Smooth muscle cell (in vitro differentiated cells): ENCODE measurements around the gene KRTAP17-1. TPM values are rescaled to one million over a fixed set of nuclear protein-coding genes. Genes with fewer than 3 reads are reported as not detected.

Experiments used
- DNase-seq: peaks from one replicate; lab custom pipeline; 2025; ENCODE audit not compliant: unreplicated experiment; lab: John Stamatoyannopoulos, UW
- H2AFZ ChIP-seq: fragments of 200-600 bp; sonication (generic); 2 replicates; pipeline ENCODE4 v1.6.0; 2016; ENCODE audit warnings: antibody characterized with exemption, low read depth, mild to moderate bottlenecking
- H3F3A ChIP-seq: fragments of 200-600 bp; sonication (generic); 2 replicates; pipeline ENCODE4 v1.6.0; 2017; ENCODE audit warnings: antibody characterized with exemption, low read depth
- H3K27ac ChIP-seq: fragments of 200-600 bp; sonication (generic); 2 replicates; pipeline ENCODE4 v1.5.1; 2016; ENCODE audit warnings: low read depth, mild to moderate bottlenecking
- H3K27me3 ChIP-seq: fragments of 200-600 bp; sonication (generic); 2 replicates; pipeline ENCODE4 v1.6.1; 2016; ENCODE audit warnings: low read depth, mild to moderate bottlenecking
- H3K36me3 ChIP-seq: fragments of 200-600 bp; sonication (generic); 2 replicates; pipeline ENCODE4 v1.5.1; 2016; ENCODE audit warnings: low read depth
- H3K4me1 ChIP-seq: fragments of 200-600 bp; sonication (generic); 2 replicates; pipeline ENCODE4 v1.5.1; 2016; ENCODE audit warnings: low read depth
- H3K4me2 ChIP-seq: fragments of 200-600 bp; sonication (generic); 2 replicates; pipeline ENCODE4 v1.6.0; 2016; ENCODE audit warnings: mild to moderate bottlenecking
- H3K4me3 ChIP-seq: fragments of 200-600 bp; sonication (generic); 2 replicates; pipeline ENCODE4 v1.5.1; 2016; ENCODE audit warnings: mild to moderate bottlenecking
- H3K79me2 ChIP-seq: fragments of 200-600 bp; sonication (generic); 2 replicates; pipeline ENCODE4 v1.6.0; 2016; ENCODE audit warnings: low read depth, mild to moderate bottlenecking
- H3K9ac ChIP-seq: fragments of 200-600 bp; sonication (generic); 2 replicates; pipeline ENCODE4 v1.6.0; 2016; ENCODE audit warnings: low read depth
- H3K9me3 ChIP-seq: fragments of 200-600 bp; sonication (generic); replicated peaks from 2 replicates; pipeline ENCODE4 v1.5.1; 2016; ENCODE audit warnings: low read depth
- H4K20me1 ChIP-seq: fragments of 200-600 bp; sonication (generic); 2 replicates; pipeline ENCODE4 v1.6.0; 2016; ENCODE audit warnings: low read depth
- WGBS: methylation state at CpG from one replicate; pipeline ENCODE4 v1.1.7; 2016; ENCODE audit warnings: low lambda C conversion rate; 5-methylcytosine and 5-hydroxymethylcytosine counted together
- polyA plus RNA-seq: library from polyadenylated mRNA; unstranded; fragments of >200 nt; fragmentation: Nextera tagmentation; extraction: Ambion mirVana; gene quantifications from 2 replicates; pipeline ENCODE4 v1.2.1, GENCODE V29; 2016
- total RNA-seq: library from RNA; depleted of rRNA; stranded (reverse); fragments of >200 nt; gene quantifications from 2 replicates; pipeline ENCODE4 v1.2.3, GENCODE V29; 2014
- TF ChIP-seq, protein P1 (sequence below): fragments of 200-600 bp; sonication (generic); IDR thresholded peaks from 2 replicates; pipeline ENCODE4 v1.5.1; 2017; ENCODE audit warnings: borderline replicate concordance, mild to moderate bottlenecking, antibody characterized with exemption; ENCODE audit not compliant: insufficient read depth, poor library complexity, severe bottlenecking

KRTAP17-1 gene
- total and polyA plus RNA-seq, 2 experiments from 2014 or later = not detected

- H3K27me3 ChIP-seq = no peaks in the 10 kb centered on the region
- H3K27ac ChIP-seq = no peak overlapping the region
- H3K4me1 ChIP-seq = no peaks in the 10 kb centered on the region
- H4K20me1 ChIP-seq = no peaks in the 10 kb centered on the region
- H3K79me2 ChIP-seq = no peaks in the 10 kb centered on the region
- H3K36me3 ChIP-seq = no peaks in the 10 kb centered on the region
- WGBS = 90% methylated on average over 18 of the region's 18 CpGs
- TF ChIP-seq, protein P1, sequence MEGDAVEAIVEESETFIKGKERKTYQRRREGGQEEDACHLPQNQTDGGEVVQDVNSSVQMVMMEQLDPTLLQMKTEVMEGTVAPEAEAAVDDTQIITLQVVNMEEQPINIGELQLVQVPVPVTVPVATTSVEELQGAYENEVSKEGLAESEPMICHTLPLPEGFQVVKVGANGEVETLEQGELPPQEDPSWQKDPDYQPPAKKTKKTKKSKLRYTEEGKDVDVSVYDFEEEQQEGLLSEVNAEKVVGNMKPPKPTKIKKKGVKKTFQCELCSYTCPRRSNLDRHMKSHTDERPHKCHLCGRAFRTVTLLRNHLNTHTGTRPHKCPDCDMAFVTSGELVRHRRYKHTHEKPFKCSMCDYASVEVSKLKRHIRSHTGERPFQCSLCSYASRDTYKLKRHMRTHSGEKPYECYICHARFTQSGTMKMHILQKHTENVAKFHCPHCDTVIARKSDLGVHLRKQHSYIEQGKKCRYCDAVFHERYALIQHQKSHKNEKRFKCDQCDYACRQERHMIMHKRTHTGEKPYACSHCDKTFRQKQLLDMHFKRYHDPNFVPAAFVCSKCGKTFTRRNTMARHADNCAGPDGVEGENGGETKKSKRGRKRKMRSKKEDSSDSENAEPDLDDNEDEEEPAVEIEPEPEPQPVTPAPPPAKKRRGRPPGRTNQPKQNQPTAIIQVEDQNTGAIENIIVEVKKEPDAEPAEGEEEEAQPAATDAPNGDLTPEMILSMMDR = no peak
- no peak overlapping the region for H3K4me2 ChIP-seq
- H2AFZ ChIP-seq = no peak overlapping the region
- H3K9me3 ChIP-seq = no peaks in the 10 kb centered on the region
- no peak for DNase-seq
- no peak overlapping the region for H3K9ac ChIP-seq
- no peak overlapping the region for H3K4me3 ChIP-seq
- no peaks in the 10 kb centered on the region for H3F3A ChIP-seq
Measured at GRCh38 chr17:41326173-41327145, 10.9 kb upstream of the KRTAP17-1 start.

- no peaks in the 10 kb centered on the region for H3K9me3 ChIP-seq
- no peaks in the 10 kb centered on the region for H3K36me3 ChIP-seq
- no peaks in the 10 kb centered on the region for H3F3A ChIP-seq
- TF ChIP-seq, protein P1 = no peak
- H3K4me1 ChIP-seq = no peaks in the 10 kb centered on the region
- H3K4me3 ChIP-seq = no peak overlapping the region
- no peak overlapping the region for H2AFZ ChIP-seq
- no peak overlapping the region for H3K27ac ChIP-seq
- no peak overlapping the region for H3K9ac ChIP-seq
- no peaks in the 10 kb centered on the region for H3K79me2 ChIP-seq
- DNase-seq = no peak
- no peaks in the 10 kb centered on the region for H4K20me1 ChIP-seq
- no peaks in the 10 kb centered on the region for H3K27me3 ChIP-seq
- WGBS = 93% methylated on average over 6 of the region's 6 CpGs
- H3K4me2 ChIP-seq = no peak overlapping the region
Measured at GRCh38 chr17:41325611-41326010, 10.1 kb upstream of the KRTAP17-1 start.

GRCh38 chr17:41325126-41325525, 9.6 kb upstream of the KRTAP17-1 start:
- no peaks in the 10 kb centered on the region for H3K9me3 ChIP-seq
- H3K79me2 ChIP-seq = no peaks in the 10 kb centered on the region
- no peaks in the 10 kb centered on the region for H3K4me1 ChIP-seq
- H3K27me3 ChIP-seq = no peaks in the 10 kb centered on the region
- H2AFZ ChIP-seq = no peak overlapping the region
- WGBS = 85% methylated on average over 10 of the region's 10 CpGs
- H3K36me3 ChIP-seq = no peaks in the 10 kb centered on the region
- H3K4me2 ChIP-seq = no peak overlapping the region
- DNase-seq = no peak
- H3F3A ChIP-seq = no peaks in the 10 kb centered on the region
- no peak overlapping the region for H3K9ac ChIP-seq
- TF ChIP-seq, protein P1 = no peak
- no peaks in the 10 kb centered on the region for H4K20me1 ChIP-seq
- no peak overlapping the region for H3K27ac ChIP-seq
- no peak overlapping the region for H3K4me3 ChIP-seq
